HepG2 (cell line): ENCODE measurements around the gene NKAIN4. TPM values are rescaled to one million over a fixed set of nuclear protein-coding genes. Genes with fewer than 3 reads are reported as not detected.

ENCODE experiments used
- AHR ChIP-seq: IDR thresholded peaks from 2 replicates; pipeline ENCODE4 v1.6.1; 2018; ENCODE audit warnings: missing genetic modification reagents, missing compliant biosample characterization
- AKNA ChIP-seq: sonication (generic); formaldehyde crosslinking; IDR thresholded peaks from 2 replicates; pipeline ENCODE4 v1.4.0; 2020; ENCODE audit warnings: missing genetic modification reagents, borderline replicate concordance
- BORCS8-MEF2B ChIP-seq: sonication (generic); formaldehyde crosslinking; IDR thresholded peaks from 2 replicates; pipeline ENCODE4 v1.8.0; 2022; ENCODE audit warnings: mild to moderate bottlenecking, missing genetic modification reagents
- FOXO4 ChIP-seq: sonication (generic); formaldehyde crosslinking; conservative IDR thresholded peaks from 2 replicates; pipeline ENCODE4 v1.8.1; 2023; ENCODE audit warnings: missing genetic modification reagents
- MEF2D ChIP-seq: sonication (generic); formaldehyde crosslinking; IDR thresholded peaks from 2 replicates; pipeline ENCODE4 v1.5.1; 2020; ENCODE audit warnings: mild to moderate bottlenecking, missing genetic modification reagents
- NR1H2 ChIP-seq: sonication (generic); formaldehyde crosslinking; IDR thresholded peaks from 2 replicates; pipeline ENCODE4 v1.8.1; 2022; ENCODE audit warnings: low read depth, missing genetic modification reagents, borderline replicate concordance
- PAF1 ChIP-seq: IDR thresholded peaks from 2 replicates; pipeline ENCODE4 v1.6.1; 2016; ENCODE audit warnings: missing genetic modification reagents, missing compliant biosample characterization
- REXO4 ChIP-seq: sonication (generic); formaldehyde crosslinking; IDR thresholded peaks from 2 replicates; pipeline ENCODE4 v1.8.0; 2022; ENCODE audit warnings: missing genetic modification reagents, mild to moderate bottlenecking, borderline replicate concordance
- SMAD3 ChIP-seq: sonication (generic); formaldehyde crosslinking; IDR thresholded peaks from 2 replicates; pipeline ENCODE4 v1.4.0; 2020; ENCODE audit warnings: missing genetic modification reagents
- U2AF1 ChIP-seq: fragments of 200-400 bp; formaldehyde crosslinking; optimal IDR thresholded peaks from 2 replicates; pipeline ENCODE3; 2017; ENCODE audit warnings: mild to moderate bottlenecking, low read depth, low read length
- ZBTB37 ChIP-seq: sonication (generic); formaldehyde crosslinking; IDR thresholded peaks from 2 replicates; pipeline ENCODE4 v1.4.0; 2020; ENCODE audit warnings: mild to moderate bottlenecking, missing genetic modification reagents
- ZFP62 ChIP-seq: sonication (generic); formaldehyde crosslinking; IDR thresholded peaks from 2 replicates; pipeline ENCODE4 v1.4.0; 2020; ENCODE audit warnings: missing genetic modification reagents
- ZFP91 ChIP-seq: sonication (generic); formaldehyde crosslinking; IDR thresholded peaks from 2 replicates; pipeline ENCODE4 v1.9.0; 2022; ENCODE audit warnings: missing genetic modification reagents, mild to moderate bottlenecking, borderline replicate concordance
- ZKSCAN5 ChIP-seq: sonication (generic); formaldehyde crosslinking; IDR thresholded peaks from 2 replicates; pipeline ENCODE4 v1.5.1; 2020; ENCODE audit warnings: mild to moderate bottlenecking, missing genetic modification reagents
- ZKSCAN8 ChIP-seq: IDR thresholded peaks from 2 replicates; pipeline ENCODE4 v1.6.1; 2016; ENCODE audit warnings: borderline replicate concordance, missing genetic modification reagents, missing compliant biosample characterization
- ZNF17 ChIP-seq: sonication (generic); formaldehyde crosslinking; IDR thresholded peaks from 2 replicates; pipeline ENCODE4 v1.5.0; 2020; ENCODE audit warnings: mild to moderate bottlenecking, missing genetic modification reagents
- ZNF225 ChIP-seq: sonication (generic); formaldehyde crosslinking; IDR thresholded peaks from 2 replicates; pipeline ENCODE4 v1.4.0; 2020; ENCODE audit warnings: mild to moderate bottlenecking, missing genetic modification reagents
- ZNF264 ChIP-seq: sonication (generic); formaldehyde crosslinking; IDR thresholded peaks from 2 replicates; pipeline ENCODE4 v1.4.0; 2020; ENCODE audit warnings: missing genetic modification reagents
- ZNF274 ChIP-seq: sonication (generic); formaldehyde crosslinking; IDR thresholded peaks from 2 replicates; pipeline ENCODE4 v1.5.1; 2020; ENCODE audit warnings: mild to moderate bottlenecking, missing genetic modification reagents
- ZNF619 ChIP-seq: sonication (generic); formaldehyde crosslinking; IDR thresholded peaks from 2 replicates; pipeline ENCODE4 v1.4.0; 2020; ENCODE audit warnings: mild to moderate bottlenecking, missing genetic modification reagents
- ZSCAN31 ChIP-seq: sonication (generic); formaldehyde crosslinking; IDR thresholded peaks from 2 replicates; pipeline ENCODE4 v1.5.0; 2020; ENCODE audit warnings: low read depth, mild to moderate bottlenecking, missing genetic modification reagents
- polyA plus RNA-seq, 8 experiments: library from polyadenylated mRNA; depleted of rRNA in 3 of 8; stranded (reverse) in 7 of 8; unstranded in 1 of 8; fragments of >200 nt; fragmentation: Illumina TruSeq in 4 of 8; extraction: Trizol in 4 of 8; gene quantifications; 2 replicates each; pipeline versions ENCODE4 v1.2.1 to v1.2.3, GENCODE V29; 2011 to 2016; ENCODE audit warnings: low read depth in 4 of 8, missing spikeins in 1 of 8, mixed read lengths in 1 of 8; ENCODE audit not compliant: insufficient read depth in 1 of 8
- total RNA-seq, 5 experiments: library from RNA; depleted of rRNA; stranded (reverse); fragments of >200 nt; fragmentation: Illumina TruSeq; extraction: Trizol; gene quantifications; 2 replicates each; pipeline ENCODE4 v1.2.3, GENCODE V29; 2016; ENCODE audit warnings: low read depth in 1 of 5

NKAIN4 gene
- total and polyA plus RNA-seq, 2 of the 13 experiments (the other 11 are each of a cell fraction or from before 2014, with no cell fraction given): not detected

- no peak; the same call in 1 of the 2 replicates for TF ChIP-seq ZFP91 (CRISPR knock-in tag)
- no peak for TF ChIP-seq ZNF225 (CRISPR knock-in tag)
- no peak for TF ChIP-seq ZSCAN31 (CRISPR knock-in tag)
- no peak for TF ChIP-seq ZNF274 (CRISPR knock-in tag)
- TF ChIP-seq FOXO4 (CRISPR knock-in tag): no peak
- TF ChIP-seq BORCS8-MEF2B (CRISPR knock-in tag): 0 out of 2 replicates have a peak, but pooled peaks have one; percentile 20
- no peak for TF ChIP-seq REXO4 (CRISPR knock-in tag)
- peak; percentile 40; the same call in 1 of the 2 replicates for TF ChIP-seq ZNF619 (CRISPR knock-in tag)
- TF ChIP-seq MEF2D: peak; percentile 57
- no peak for TF ChIP-seq AKNA (CRISPR knock-in tag)
- no peak for TF ChIP-seq ZNF17
- TF ChIP-seq ZFP62 (CRISPR knock-in tag): no peak
- no peak for TF ChIP-seq U2AF1
- peak; percentile 64; the same call in 1 of the 2 replicates for TF ChIP-seq AHR (CRISPR knock-in tag)
- no peak for TF ChIP-seq ZKSCAN5
- no peak for TF ChIP-seq SMAD3
- TF ChIP-seq ZBTB37: no peak
- no peak for TF ChIP-seq ZKSCAN8 (CRISPR knock-in tag)
- no peak for TF ChIP-seq PAF1 (CRISPR knock-in tag)
- no peak for TF ChIP-seq NR1H2 (CRISPR knock-in tag)
- no peak for TF ChIP-seq ZNF264 (CRISPR knock-in tag)
Measured at GRCh38 chr20:63235399-63235983, 18.8 kb downstream of the NKAIN4 start, which contains the start of gene BIRC7 (continued).
